SK-N-MC (cell line): ENCODE measurements around the gene UGGT2.

ENCODE experiments used
- EZH2 ChIP-seq: fragments of 200-600 bp; sonication (generic); IDR thresholded peaks from one replicate; pipeline ENCODE4 v1.6.1; 2017; ENCODE audit warnings: antibody characterized with exemption
- POLR2AphosphoS5 ChIP-seq: IDR thresholded peaks from 2 replicates; pipeline ENCODE4 v1.6.1; 2012; ENCODE audit warnings: mild to moderate bottlenecking, low read depth, low read length, borderline replicate concordance

- TF ChIP-seq EZH2, result no peak
- no peak for TF ChIP-seq POLR2AphosphoS5
These were observed 188.1 kb downstream of the UGGT2 start for GRCh38 chr13:95865080-95865615.
